H9 (cell line): ENCODE measurements around the gene RET. TPM values are rescaled to one million over a fixed set of nuclear protein-coding genes. Genes with fewer than 3 reads are reported as not detected.

Experiments
- DNase-seq: peaks from one replicate; pipeline ENCODE4 v3.0.0-alpha.2; 2017
- H2AFZ ChIP-seq: one replicate; pipeline ENCODE4 v1.6.1; 2013; ENCODE audit warnings: mild to moderate bottlenecking, low read length, control low read depth, moderate library complexity
- H2AK5ac ChIP-seq: 2 replicates; pipeline ENCODE4 v1.6.1; 2013; ENCODE audit warnings: low read length, control low read depth, mixed read lengths; ENCODE audit not compliant: insufficient read length
- H2BK120ac ChIP-seq: one replicate; pipeline ENCODE4 v1.6.1; 2013; ENCODE audit warnings: low read depth, mild to moderate bottlenecking, low read length, control low read depth, inconsistent platforms; ENCODE audit not compliant: poor library complexity, severe bottlenecking
- H2BK12ac ChIP-seq: 2 replicates; pipeline ENCODE4 v1.6.1; 2013; ENCODE audit warnings: low read length, control low read depth, mixed read lengths, low read depth; ENCODE audit not compliant: insufficient read length
- H2BK15ac ChIP-seq: 2 replicates; pipeline ENCODE4 v1.6.1; 2013; ENCODE audit warnings: low read depth, low read length, control low read depth
- H2BK20ac ChIP-seq: one replicate; pipeline ENCODE4 v1.6.1; 2013; ENCODE audit warnings: low read depth, mild to moderate bottlenecking, low read length, control low read depth, inconsistent platforms; ENCODE audit not compliant: poor library complexity, severe bottlenecking
- H2BK5ac ChIP-seq: 2 replicates; pipeline ENCODE4 v1.6.1; 2013; ENCODE audit warnings: low read length, control low read depth, mixed read lengths; ENCODE audit not compliant: insufficient read length
- H3K14ac ChIP-seq: 2 replicates; pipeline ENCODE4 v1.6.1; 2013; ENCODE audit warnings: low read length, control low read depth; ENCODE audit not compliant: insufficient read depth
- H3K18ac ChIP-seq: 2 replicates; pipeline ENCODE4 v1.6.1; 2013; ENCODE audit warnings: low read depth, mild to moderate bottlenecking, mixed read lengths, low read length, control low read depth; ENCODE audit not compliant: insufficient read length
- H3K23ac ChIP-seq: 2 replicates; pipeline ENCODE4 v1.6.1; 2013; ENCODE audit warnings: low read length, control low read depth, mixed read lengths, low read depth; ENCODE audit not compliant: insufficient read length
- H3K23me2 ChIP-seq: 2 replicates; pipeline ENCODE4 v1.6.1; 2013; ENCODE audit warnings: low read depth, mild to moderate bottlenecking, mixed read lengths, low read length, control low read depth; ENCODE audit not compliant: insufficient read length, poor library complexity, severe bottlenecking
- H3K27ac ChIP-seq: 2 replicates; pipeline ENCODE4 v1.5.1; 2013; ENCODE audit warnings: low read length, control low read depth, mixed read lengths, low read depth; ENCODE audit not compliant: insufficient read length
- H3K27me3 ChIP-seq: 2 replicates; pipeline ENCODE4 v1.6.1; 2013; ENCODE audit warnings: low read length, control low read depth, inconsistent platforms; ENCODE audit not compliant: insufficient read depth
- H3K4ac ChIP-seq: 2 replicates; pipeline ENCODE4 v1.6.1; 2013; ENCODE audit warnings: low read depth, mild to moderate bottlenecking, control low read depth, inconsistent platforms, low read length, moderate library complexity
- H3K4me1 ChIP-seq: 2 replicates; pipeline ENCODE4 v1.6.1; 2013; ENCODE audit warnings: low read length, control low read depth, inconsistent platforms; ENCODE audit not compliant: insufficient read depth
- H3K4me2 ChIP-seq: 2 replicates; pipeline ENCODE4 v1.6.1; 2013; ENCODE audit warnings: low read length, control low read depth, mixed read lengths; ENCODE audit not compliant: insufficient read length, insufficient read depth
- H3K56ac ChIP-seq: 2 replicates; pipeline ENCODE4 v1.6.1; 2013; ENCODE audit warnings: low read depth, mild to moderate bottlenecking, mixed read lengths, low read length, control low read depth; ENCODE audit not compliant: insufficient read length
- H3K79me1 ChIP-seq: 2 replicates; pipeline ENCODE4 v1.6.1; 2013; ENCODE audit warnings: low read depth, mild to moderate bottlenecking, moderate library complexity, low read length, control low read depth, inconsistent platforms; ENCODE audit not compliant: insufficient read depth, poor library complexity, severe bottlenecking
- H3K79me2 ChIP-seq: 2 replicates; pipeline ENCODE4 v1.6.1; 2013; ENCODE audit warnings: low read length, control low read depth, inconsistent platforms; ENCODE audit not compliant: insufficient read depth
- H3K9ac ChIP-seq: 2 replicates; pipeline ENCODE4 v1.6.1; 2013; ENCODE audit warnings: low read length, control low read depth, mixed read lengths; ENCODE audit not compliant: insufficient read length; ENCODE audit errors: extremely low read depth
- H3K9me3 ChIP-seq: one replicate; pipeline ENCODE4 v1.6.1; 2013; ENCODE audit warnings: low read depth, low read length, inconsistent platforms; ENCODE audit not compliant: control insufficient read depth
- H3T11ph ChIP-seq: one replicate; pipeline ENCODE4 v1.6.1; 2013; ENCODE audit warnings: mild to moderate bottlenecking, low read length, control low read depth, inconsistent platforms
- H4K20me1 ChIP-seq: one replicate; pipeline ENCODE4 v1.6.1; 2013; ENCODE audit not compliant: control insufficient read depth, insufficient read length, insufficient read depth
- H4K5ac ChIP-seq: 2 replicates; pipeline ENCODE4 v1.6.1; 2013; ENCODE audit warnings: low read depth, mild to moderate bottlenecking, mixed read lengths, low read length, control low read depth; ENCODE audit not compliant: insufficient read length
- H4K8ac ChIP-seq: replicated peaks from 2 replicates; pipeline ENCODE4 v1.6.1; 2013; ENCODE audit warnings: low read length, control low read depth, mixed read lengths, low read depth; ENCODE audit not compliant: insufficient read length
- H4K91ac ChIP-seq: 2 replicates; pipeline ENCODE4 v1.6.1; 2013; ENCODE audit warnings: low read depth, mild to moderate bottlenecking, moderate library complexity, mixed read lengths, low read length, control low read depth; ENCODE audit not compliant: insufficient read length
- H3K27ac Mint-ChIP-seq, 3 experiments: 2 replicates in 2 of 3; 3 replicates in 1 of 3; pipeline ENCODE4 v1.8.0; 2020 to 2021; ENCODE audit warnings: mixed read lengths in 3 of 3, mild to moderate bottlenecking in 1 of 3, moderate library complexity in 1 of 3
- H3K27me3 Mint-ChIP-seq: 2 replicates; pipeline ENCODE4 v1.8.0; 2021; ENCODE audit warnings: low read depth, mild to moderate bottlenecking, moderate library complexity, mixed read lengths
- H3K36me3 Mint-ChIP-seq, 3 experiments: 2 replicates in 2 of 3; 3 replicates in 1 of 3; pipeline ENCODE4 v1.8.0; 2020 to 2021; ENCODE audit warnings: low read depth in 3 of 3, mixed read lengths in 3 of 3; ENCODE audit not compliant: insufficient read depth in 1 of 3
- H3K4me1 Mint-ChIP-seq, 2 experiments: 2 replicates each; pipeline ENCODE4 v1.8.0; 2020; ENCODE audit warnings: mixed read lengths in 2 of 2
- H3K4me3 Mint-ChIP-seq, 2 experiments: 2 replicates in 1 of 2; 3 replicates in 1 of 2; pipeline ENCODE4 v1.8.0; 2020 to 2021; ENCODE audit warnings: mild to moderate bottlenecking in 2 of 2, mixed read lengths in 2 of 2, moderate library complexity in 1 of 2
- H3K9me3 Mint-ChIP-seq, 2 experiments: 2 replicates in 1 of 2; 3 replicates in 1 of 2; pipeline ENCODE4 v1.8.0; 2020; ENCODE audit warnings: mild to moderate bottlenecking in 2 of 2, mixed read lengths in 2 of 2, moderate library complexity in 1 of 2
- WGBS: extraction: QIAGEN DNeasy Blood & Tissue Kit; methylation state at CpG from one replicate; pipeline ENCODE4 v1.1.7; 2013; ENCODE audit warnings: missing lambda C conversion rate, low lambda C conversion rate, mixed read lengths; ENCODE audit not compliant: insufficient read length; ENCODE audit errors: extremely low coverage; 5-methylcytosine and 5-hydroxymethylcytosine counted together
- total RNA-seq: library from RNA; stranded (reverse); gene quantifications from 2 replicates; pipeline ENCODE4 v1.2.1, GENCODE V29; 2021
- TF ChIP-seq, protein P1 (sequence below): fragments of 200-600 bp; sonication (generic); conservative IDR thresholded peaks from 3 replicates; pipeline ENCODE4 v1.8.0; 2021; ENCODE audit warnings: antibody characterized with exemption, mild to moderate bottlenecking

RET gene
- total RNA-seq, 1 experiment from 2014 or later: 12.2 TPM

DNA sequence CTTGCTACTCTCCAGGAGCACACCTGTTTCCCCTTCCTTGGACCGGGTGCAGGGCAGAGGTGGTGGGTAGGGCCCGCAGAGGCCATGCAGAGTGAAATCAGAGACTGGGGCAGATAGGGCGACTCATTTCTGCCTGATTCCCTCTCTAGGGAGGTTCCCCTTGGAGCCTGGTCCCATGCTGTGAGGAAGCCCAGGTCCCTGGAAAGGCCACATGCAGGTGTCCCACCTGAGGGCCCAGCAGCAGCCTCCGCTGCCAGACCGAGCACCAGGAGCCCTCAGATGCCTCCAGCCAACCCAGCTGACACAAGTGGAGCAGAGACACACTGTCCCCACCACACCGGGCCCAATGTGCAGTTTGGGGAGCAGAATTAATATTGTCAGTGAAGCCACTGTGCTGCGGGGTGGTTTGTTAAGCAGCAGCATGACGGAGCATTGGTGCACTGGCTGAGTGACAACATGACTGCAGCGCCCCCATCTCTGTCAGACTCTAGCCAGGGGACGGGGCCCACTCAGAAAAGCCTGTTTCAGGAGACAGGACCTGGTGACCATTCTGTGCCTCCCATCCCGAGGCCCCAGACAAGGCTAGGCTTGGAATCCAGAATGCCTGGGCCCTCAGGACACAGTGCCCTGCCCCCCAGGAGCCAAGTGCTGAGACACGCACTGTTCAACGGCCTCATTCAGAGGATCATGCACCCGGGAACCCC is 30.4 kb upstream of the RET start:
- H3K36me3 Mint-ChIP-seq: no peaks in the 10 kb centered on the region
- H3K27me3 ChIP-seq: no peaks in the 10 kb centered on the region
- WGBS: no CpG with 5 or more reads among the region's 14 CpGs
- H3K9ac ChIP-seq: no peak overlapping the region
- no peak overlapping the region for H3T11ph ChIP-seq
- H3K4me3 Mint-ChIP-seq: no peak overlapping the region
- H2AFZ ChIP-seq: no peak overlapping the region
- no peak overlapping the region for H3K56ac ChIP-seq
- no peak overlapping the region for H2BK20ac ChIP-seq
- H3K18ac ChIP-seq: no peak overlapping the region
- no peak overlapping the region for H4K91ac ChIP-seq
- H3K4me2 ChIP-seq: no peak overlapping the region
- no peaks in the 10 kb centered on the region for H3K23me2 ChIP-seq
- H3K27me3 Mint-ChIP-seq: peaks cover 10% of the 10 kb centered on the region
- no peak overlapping the region for H2BK12ac ChIP-seq
- no peaks in the 10 kb centered on the region; a peak in 1 of 5 replicates for H3K9me3 Mint-ChIP-seq
- H4K5ac ChIP-seq: no peak overlapping the region
- H3K4me1 ChIP-seq: no peaks in the 10 kb centered on the region
- no peak overlapping the region for H3K27ac ChIP-seq
- no peak overlapping the region for H2BK120ac ChIP-seq
- no peaks in the 10 kb centered on the region for H3K79me2 ChIP-seq
- TF ChIP-seq, protein P1, sequence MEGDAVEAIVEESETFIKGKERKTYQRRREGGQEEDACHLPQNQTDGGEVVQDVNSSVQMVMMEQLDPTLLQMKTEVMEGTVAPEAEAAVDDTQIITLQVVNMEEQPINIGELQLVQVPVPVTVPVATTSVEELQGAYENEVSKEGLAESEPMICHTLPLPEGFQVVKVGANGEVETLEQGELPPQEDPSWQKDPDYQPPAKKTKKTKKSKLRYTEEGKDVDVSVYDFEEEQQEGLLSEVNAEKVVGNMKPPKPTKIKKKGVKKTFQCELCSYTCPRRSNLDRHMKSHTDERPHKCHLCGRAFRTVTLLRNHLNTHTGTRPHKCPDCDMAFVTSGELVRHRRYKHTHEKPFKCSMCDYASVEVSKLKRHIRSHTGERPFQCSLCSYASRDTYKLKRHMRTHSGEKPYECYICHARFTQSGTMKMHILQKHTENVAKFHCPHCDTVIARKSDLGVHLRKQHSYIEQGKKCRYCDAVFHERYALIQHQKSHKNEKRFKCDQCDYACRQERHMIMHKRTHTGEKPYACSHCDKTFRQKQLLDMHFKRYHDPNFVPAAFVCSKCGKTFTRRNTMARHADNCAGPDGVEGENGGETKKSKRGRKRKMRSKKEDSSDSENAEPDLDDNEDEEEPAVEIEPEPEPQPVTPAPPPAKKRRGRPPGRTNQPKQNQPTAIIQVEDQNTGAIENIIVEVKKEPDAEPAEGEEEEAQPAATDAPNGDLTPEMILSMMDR: no peak
- H2BK15ac ChIP-seq: no peak overlapping the region
- H3K14ac ChIP-seq: no peak overlapping the region
- no peak overlapping the region for H3K27ac Mint-ChIP-seq
- H3K4ac ChIP-seq: no peak overlapping the region
- DNase-seq: peak; percentile 49
- H2AK5ac ChIP-seq: no peak overlapping the region
- H3K79me1 ChIP-seq: no peaks in the 10 kb centered on the region
- H3K9me3 ChIP-seq: no peaks in the 10 kb centered on the region
- H4K8ac ChIP-seq: no peak overlapping the region
- no peak overlapping the region for H3K23ac ChIP-seq
- H2BK5ac ChIP-seq: no peak overlapping the region
- H3K4me1 Mint-ChIP-seq: peaks cover 16 to 22% of the 10 kb centered on the region in 2 experiments
- no peaks in the 10 kb centered on the region for H4K20me1 ChIP-seq
